ENCODE data around the gene VSIR.

DNA sequence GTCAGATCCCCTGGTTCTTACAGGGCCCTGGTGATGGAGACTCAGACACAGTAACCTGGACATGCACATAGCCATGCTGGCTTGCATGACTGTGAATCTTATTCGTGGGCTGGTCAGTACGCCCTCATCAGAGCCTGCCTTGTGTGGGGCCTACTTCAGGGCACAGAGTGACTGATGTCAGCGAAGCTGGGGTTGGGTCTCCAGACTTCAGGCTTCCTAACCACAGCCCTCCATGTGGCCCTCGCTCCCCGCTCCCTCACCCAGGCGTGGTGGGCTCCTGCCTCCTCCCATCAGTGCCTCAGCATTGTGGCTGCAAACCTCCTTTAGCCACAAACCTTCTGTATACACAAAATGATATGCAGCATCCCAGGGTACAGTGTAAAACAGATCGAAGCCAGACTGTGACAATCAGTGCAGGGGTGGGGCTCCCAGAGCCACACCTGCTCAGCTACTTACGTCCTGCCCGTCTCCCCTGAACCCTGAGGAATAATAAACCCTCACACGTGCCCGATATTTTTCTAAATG lies 46.7 kb downstream of the VSIR start:
- TF ChIP-seq, protein P1, sequence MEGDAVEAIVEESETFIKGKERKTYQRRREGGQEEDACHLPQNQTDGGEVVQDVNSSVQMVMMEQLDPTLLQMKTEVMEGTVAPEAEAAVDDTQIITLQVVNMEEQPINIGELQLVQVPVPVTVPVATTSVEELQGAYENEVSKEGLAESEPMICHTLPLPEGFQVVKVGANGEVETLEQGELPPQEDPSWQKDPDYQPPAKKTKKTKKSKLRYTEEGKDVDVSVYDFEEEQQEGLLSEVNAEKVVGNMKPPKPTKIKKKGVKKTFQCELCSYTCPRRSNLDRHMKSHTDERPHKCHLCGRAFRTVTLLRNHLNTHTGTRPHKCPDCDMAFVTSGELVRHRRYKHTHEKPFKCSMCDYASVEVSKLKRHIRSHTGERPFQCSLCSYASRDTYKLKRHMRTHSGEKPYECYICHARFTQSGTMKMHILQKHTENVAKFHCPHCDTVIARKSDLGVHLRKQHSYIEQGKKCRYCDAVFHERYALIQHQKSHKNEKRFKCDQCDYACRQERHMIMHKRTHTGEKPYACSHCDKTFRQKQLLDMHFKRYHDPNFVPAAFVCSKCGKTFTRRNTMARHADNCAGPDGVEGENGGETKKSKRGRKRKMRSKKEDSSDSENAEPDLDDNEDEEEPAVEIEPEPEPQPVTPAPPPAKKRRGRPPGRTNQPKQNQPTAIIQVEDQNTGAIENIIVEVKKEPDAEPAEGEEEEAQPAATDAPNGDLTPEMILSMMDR (conservative IDR thresholded peaks at IDR 0.05), result no peak
- no peak for TF ChIP-seq EZH2 (IDR thresholded peaks at IDR 0.05; ENCODE audit: low read depth)

All from PC-9 (cell line).